Pulmonary artery endothelial cell (primary cell): ENCODE measurements around the gene SH2B2. TPM values are rescaled to one million over a fixed set of nuclear protein-coding genes. Genes with fewer than 3 reads are reported as not detected.

Source experiments
- DNase-seq: peaks from one replicate; pipeline ENCODE4 v3.0.0-alpha.2; 2011; ENCODE audit warnings: low read depth, low spot score
- total RNA-seq: library from RNA; depleted of rRNA; stranded (reverse); fragments of >200 nt; gene quantifications from 2 replicates; pipeline ENCODE4 v1.2.3, GENCODE V29; 2014

SH2B2 gene
- total RNA-seq, 1 donor from 2014 or later, result 0.86 TPM

- DNase-seq, result no peak
Measured at GRCh38 chr7:102266541-102266940, 20.1 kb upstream of the SH2B2 start.

GRCh38 chr7:102268635-102269034 lies 18.0 kb upstream of the SH2B2 start:
- DNase-seq, result no peak

DNA sequence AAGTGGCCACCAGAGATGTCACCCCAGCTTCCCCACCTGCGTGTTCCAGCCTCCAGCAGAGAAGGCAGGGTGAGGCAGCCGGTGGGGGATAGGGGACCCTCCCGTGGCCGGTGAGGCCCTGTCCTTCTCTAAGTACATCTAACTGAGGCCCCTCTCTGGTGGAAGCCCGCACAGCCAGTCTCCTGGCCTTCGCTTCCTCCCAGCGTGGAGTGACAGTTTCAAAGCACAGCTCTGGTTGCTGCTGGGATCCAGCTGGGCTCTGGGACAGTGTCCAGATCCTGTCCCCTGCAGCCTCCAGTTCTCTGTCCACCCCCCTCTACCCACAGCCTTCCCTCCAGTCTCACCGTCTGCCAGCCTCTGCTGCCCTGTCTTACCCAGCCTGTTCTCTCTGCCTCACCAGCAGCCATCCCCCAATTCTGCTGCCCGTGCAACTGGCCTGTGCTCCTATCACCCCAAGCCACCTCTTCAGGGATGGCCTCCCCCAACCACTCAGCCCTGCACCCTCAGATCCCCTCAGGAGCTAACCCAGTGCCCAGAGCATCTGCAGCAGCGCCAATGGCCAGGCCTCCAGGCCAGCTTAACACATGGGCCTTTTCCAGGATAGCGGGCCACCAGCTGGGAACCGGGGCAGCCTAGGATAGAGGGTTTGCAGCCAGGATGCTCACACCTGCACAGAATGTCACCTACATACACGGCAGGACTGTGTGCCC lies 16.3 kb upstream of the SH2B2 start:
- DNase-seq, result no peak

DNA sequence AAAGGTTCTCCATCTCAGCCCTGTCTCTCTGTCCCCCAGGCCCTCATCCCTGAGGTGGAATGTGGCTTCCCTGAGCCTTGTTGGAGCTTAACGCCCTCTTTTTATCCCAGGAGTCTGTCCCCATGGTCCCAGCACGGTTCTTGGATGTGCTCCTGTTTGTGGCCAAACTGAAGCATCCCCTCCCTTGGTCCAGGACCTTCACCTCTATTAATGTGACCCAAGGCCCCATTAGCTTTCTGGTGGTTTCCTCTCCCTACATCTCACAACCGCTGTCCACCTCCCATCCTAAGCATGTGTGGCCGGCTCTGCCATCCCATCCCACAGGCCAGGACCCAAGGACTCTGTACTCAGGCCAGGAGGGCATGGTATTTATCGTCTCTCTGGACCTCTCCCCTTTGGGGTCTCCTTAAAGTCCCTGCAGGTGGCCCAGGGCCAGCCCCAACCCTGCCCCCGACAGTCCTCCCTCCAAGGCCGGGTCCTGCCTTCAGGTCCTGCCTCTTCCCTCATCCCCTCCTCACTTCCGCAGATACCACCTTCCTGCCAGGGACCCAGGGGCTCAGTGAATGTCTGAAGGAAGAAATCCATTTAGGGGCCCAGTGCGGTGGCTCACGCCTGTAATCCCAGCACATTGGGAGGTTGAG lies 15.4 kb upstream of the SH2B2 start:
- no peak for DNase-seq

- peak; percentile 20 for DNase-seq
Measured at GRCh38 chr7:102272075-102272916, 14.4 kb upstream of the SH2B2 start.

DNA sequence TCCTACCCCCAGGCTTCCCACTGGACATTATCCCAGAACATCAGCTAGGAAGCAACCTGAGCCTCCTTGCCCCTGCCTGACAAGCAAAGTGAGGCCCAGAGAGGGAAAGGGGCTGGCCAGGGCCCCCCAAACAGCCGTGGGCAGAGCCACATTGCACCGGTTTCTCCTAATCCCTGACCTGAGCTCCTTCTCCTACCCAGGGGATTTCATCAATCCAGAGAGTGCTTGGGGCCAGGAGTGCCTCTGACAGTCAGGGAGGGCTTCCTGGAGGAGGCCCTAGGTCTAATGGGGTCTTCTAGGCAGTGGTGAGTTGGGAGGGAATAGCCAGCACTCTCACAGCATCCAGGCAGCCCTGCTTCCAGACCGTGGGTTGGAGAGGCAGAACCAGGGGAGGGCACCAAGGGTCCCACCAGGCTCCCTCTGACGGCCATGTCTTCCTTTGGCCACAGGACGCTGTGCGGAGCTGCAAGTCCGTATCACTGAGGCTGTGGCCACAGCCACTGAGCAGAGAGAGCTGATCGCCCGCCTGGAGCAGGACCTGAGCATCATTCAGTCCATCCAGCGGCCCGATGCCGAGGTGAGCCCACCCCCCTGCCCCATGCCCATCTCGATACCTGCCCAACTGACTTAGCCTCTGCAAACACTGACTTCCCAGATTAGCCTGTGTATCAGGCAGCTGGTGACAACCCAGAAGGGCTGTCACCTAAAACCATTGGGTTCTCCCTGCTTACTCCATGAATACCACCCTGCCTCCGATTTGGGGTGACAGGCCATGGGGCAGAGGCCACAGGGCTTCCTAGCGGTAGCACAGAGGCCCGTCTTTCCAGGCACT lies 13.5 kb upstream of the SH2B2 start:
- no peak for DNase-seq

GRCh38 chr7:102273749-102274712 lies 12.6 kb upstream of the SH2B2 start:
- no peak for DNase-seq

DNA sequence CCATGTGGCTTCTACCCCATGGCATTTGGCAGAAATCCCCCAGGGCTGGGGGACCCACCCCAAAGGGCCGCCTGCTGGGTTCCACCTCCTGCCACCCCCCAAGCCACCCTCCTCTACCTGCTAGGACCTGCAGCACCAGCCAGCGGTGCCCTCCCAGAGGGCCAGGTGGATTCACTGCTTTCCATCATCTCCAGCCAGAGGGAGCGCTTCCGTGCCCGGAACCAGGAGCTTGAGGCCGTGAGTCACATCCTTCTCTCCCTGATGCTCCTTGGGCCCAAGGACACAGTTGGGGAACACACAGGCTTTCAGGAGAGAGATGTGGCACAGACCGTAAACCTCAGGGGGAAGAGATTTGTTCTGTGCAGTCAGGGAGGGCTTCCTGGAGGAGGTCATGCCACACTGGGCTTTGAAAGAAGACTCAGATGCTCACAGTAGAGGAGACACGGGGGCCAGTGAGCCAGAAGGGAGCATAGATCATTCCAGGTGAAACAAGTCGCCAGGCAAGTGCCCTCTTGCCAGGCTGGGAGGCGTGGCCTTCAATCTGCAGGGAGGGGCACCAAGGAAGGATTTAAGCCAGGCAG lies 11.5 kb upstream of the SH2B2 start:
- no peak for DNase-seq

DNA sequence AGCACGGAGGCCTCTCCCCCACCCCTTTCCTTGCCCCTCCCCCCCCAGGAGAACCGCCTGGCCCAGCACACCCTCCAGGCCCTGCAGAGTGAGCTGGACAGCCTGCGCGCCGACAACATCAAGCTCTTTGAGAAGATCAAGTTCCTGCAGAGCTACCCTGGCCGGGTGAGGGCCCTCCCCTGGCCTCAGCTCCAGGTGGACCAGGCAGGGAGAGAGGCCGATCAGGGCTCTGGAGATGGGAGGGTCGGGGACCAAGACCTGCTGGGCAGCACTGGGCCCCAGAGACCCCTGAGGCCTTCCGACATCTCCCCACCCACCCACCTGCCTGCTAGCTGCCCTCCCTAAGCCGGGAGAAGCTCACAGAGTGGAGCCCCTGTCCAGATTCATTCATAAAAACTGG lies 8.8 kb upstream of the SH2B2 start:
- DNase-seq, result no peak

GRCh38 chr7:102279537-102280400 lies 6.9 kb upstream of the SH2B2 start:
- peak; percentile 11 for DNase-seq

- no peak for DNase-seq
Measured at GRCh38 chr7:102280521-102280920, 6.1 kb upstream of the SH2B2 start.

DNA sequence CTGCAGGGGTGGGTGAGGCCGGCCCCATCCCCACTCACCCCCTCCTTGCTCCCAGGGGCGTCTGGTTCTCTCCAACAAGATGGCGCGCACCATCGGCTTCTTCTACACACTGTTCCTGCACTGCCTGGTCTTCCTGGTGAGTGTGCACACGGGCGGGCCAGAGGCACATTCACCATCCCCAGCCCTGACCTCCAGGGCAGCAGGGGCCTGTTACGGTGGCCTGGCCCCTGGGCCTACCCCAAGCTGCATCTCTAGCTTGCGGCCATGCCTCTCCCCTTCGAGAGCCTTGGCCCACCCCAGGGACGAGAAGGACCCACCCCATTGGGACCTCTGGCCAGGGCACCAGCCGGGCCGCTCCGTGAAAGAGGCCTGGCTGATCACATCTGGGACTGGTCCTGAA lies 4.9 kb upstream of the SH2B2 start:
- DNase-seq, result no peak

- DNase-seq, result no peak
Measured at GRCh38 chr7:102282465-102283362, 4.0 kb upstream of the SH2B2 start.

DNA sequence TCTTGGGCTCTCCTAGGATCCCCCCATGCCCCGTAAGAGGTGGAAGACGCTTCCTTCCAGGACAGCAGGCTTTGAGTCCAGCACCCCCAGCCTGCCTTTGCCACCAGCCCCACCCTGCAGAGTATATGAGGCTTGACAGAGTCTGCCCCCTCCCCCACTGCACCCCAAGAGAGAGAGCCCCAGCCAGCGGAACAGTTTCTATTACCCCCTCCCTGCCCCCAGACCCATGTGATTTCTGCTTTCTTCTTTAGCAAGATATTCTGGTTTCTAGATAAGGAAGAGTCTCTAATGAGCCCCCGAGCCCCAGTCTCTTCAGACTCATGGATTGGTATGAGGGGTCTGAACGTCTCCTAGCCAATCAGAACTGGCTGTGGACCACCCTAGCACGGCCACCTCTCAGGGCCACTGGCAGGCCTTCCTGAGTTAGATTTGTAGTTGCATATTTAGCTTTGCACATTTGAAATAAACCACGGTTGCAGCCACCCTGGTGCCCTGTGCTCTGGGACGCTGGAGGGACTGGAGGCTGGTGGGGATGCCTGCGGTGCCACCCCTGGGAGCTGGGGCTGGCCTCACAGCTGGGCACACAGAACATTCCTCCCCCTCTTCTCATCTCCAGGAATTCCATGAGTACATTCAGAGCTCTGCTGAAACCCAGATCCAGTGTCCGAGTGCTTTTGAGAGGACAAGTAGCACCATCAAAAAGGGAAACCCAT lies 3.0 kb upstream of the SH2B2 start:
- no peak for DNase-seq

DNA sequence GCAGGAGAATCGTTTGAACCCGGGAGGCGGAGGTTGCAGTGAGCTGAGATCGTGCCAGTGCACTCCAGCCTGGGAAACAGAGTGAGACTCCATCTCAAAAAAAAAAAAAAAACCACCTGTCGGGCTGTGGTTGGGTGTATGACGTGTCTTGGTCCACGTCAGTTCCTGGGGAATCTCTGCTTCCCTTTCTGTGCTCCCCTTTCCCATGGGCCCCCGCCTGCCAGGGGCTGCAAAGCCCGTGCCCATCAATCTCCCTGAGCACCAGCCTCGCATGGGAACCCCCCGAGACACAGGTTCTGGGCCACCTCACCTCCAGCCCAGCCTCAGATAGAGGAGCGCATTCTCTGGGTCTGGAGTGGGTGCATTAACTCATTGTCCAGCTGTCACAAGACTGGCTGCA lies 2.3 kb upstream of the SH2B2 start:
- no peak for DNase-seq

- no peak for DNase-seq
Measured at GRCh38 chr7:102284891-102285539, 1.7 kb upstream of the SH2B2 start.
